HG02870 (cell line): ENCODE measurements around the gene NKAIN1.
"Not testable (repeated sequence)": the region's sequence is repeated elsewhere in the genome, so short reads cannot be mapped to it uniquely, and the experiment has no call there.

Experiments used
- ATAC-seq: cut with Tn5 transposase; IDR thresholded peaks from one replicate; pipeline ENCODE4 v1.9.1; 2021; ENCODE audit warnings: mild to moderate bottlenecking, moderate library complexity; ENCODE audit not compliant: unreplicated experiment

Gene NKAIN1

DNA sequence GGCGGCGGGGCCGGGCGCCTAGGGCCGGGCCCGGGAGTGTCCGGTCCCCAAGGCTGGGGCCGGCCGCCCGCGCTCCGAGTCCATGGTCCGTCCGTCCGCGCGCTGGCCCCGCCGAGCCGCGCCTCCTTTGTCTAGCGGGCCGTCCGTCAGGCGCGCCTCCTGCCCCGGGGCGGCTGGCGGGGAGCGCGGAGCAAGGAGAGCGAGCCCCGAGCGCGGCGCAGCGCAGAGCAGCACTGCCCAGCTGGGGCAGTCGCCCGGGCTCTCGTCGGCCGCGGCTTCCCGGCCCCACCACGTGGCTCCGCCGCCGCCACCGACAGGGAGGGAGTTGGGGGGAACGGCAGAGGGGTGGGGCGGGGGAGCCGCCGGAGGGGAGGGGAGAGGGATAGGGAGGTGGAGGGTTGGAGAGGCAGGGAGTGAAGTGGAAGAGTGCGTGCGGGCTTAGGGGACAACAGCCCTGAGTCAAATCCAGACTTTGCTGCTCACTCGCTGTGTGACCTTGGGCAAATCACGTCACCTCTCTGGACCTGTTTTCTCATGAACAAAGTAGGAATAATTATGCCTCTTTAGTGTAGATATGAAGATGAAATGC lies at the start of gene NKAIN1:
Gene NKAIN1, minus strand, starts transcription at position 235 of the 589 bp plus-strand sequence. CDS start 340 bp downstream, outside the sequence.
- no peak for ATAC-seq

DNA sequence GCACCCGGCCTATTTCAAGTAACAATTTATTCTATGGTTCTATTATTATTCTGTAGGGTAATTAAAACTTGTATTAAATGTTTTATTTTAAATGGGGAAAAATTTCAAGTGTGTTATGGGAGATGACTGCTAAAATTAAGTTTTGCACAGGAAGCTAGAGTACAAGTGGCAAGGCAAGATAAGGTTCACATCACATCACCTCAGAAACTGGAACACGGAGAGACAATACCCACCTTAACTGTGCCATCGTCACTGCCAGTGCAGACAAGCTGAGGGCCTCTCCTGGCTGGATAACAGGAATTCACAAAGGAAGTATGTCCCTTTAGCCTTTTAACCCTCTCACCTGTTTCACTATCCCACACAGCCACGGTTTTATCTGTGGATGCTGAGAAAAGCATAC lies 49.3 kb upstream of the NKAIN1 start:
- no peak for ATAC-seq

DNA sequence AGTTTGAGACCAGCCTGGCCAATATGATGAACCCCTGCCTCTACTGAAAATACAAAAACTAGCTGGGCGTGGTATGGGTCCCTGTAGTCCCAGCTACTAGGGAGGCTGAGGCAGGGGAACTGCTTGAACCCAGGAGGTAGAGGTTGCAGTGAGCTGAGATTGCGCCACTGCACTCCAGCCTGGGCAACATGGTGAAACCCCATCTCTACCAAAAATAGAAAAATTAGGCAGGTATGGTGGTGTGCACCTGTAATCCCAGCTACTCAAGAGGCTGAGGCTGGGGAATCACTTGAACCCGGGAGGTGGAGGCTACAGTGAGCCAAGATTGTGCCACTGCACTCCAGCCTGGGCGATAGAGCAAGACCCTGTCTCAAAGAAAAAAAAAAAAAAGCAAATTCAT lies 48.1 kb upstream of the NKAIN1 start:
- not testable (repeated sequence) for ATAC-seq

DNA sequence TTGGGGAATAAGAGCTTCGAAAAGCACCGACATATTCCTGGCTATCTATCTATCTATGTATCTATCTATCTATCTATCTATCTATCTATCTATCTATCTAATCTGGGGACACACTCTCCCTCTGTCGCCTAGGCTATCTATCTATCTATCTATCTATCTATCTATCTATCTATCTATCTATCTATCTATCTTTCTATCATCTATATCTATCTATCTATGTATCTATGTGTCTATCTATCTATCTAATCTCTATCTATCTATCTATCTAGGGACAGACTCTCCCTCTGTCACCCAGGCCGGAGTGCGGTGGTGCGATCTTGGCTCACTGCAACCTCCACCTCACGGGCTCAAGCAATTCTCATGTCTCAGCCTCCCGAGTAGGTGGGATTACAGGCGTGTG lies 42.7 kb upstream of the NKAIN1 start:
- not testable (repeated sequence) for ATAC-seq

DNA sequence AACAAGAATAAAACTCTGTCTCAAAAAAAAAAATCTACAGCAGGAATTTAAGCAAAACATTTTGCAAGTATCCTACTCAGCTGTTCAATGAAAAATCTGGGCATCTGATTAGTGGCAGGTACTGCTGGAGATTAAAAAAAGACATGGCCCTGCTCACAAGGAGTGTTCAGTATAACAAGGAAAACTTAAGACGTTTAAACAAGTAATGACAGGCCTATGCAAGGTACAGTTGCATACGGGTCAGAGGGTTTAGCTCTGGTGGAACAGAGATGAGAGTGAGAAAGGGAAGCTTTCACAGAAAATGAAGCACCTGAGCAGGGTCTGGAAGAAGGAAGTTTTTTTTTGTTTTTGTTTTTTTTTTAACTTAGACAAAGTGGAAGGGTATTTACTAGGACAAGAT lies 33.9 kb upstream of the NKAIN1 start:
- no peak for ATAC-seq

DNA sequence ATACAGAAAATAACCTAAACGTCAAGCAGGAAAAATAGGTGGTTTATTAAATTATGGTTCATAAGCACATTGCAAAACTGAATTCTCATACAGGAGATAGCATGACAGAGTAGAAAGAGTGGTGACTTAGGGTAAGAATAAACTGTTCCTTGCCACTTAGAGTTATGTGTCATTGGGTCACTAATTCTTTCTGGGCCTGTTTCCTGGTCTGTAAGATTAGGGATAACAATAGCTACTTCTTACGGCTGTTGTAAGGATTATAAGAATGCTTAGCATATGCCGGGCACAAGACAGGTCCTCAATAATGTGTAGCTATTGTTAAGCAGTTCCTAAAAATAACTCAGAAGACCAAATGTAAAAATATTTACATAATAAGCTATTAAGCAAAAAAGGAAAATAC lies 32.7 kb upstream of the NKAIN1 start:
- no peak for ATAC-seq

DNA sequence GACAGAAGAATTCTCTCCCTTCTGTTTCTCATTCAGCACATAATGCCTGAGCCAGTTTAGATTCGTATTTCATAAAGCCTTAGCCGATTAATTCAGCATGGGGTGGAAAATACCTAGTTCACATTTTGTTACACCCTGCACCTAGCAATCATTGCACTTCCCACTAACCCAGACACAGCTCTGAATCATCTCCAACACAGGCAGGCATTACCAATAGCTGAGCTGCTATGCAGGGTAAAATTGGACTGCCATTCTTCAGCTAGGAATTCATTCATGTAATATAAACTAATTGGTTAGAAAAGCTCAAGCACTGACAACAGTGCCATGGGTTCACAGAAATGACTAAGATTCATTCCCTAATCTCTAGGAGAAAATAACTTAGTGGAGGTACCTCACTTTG lies 26.9 kb upstream of the NKAIN1 start:
- no peak for ATAC-seq

DNA sequence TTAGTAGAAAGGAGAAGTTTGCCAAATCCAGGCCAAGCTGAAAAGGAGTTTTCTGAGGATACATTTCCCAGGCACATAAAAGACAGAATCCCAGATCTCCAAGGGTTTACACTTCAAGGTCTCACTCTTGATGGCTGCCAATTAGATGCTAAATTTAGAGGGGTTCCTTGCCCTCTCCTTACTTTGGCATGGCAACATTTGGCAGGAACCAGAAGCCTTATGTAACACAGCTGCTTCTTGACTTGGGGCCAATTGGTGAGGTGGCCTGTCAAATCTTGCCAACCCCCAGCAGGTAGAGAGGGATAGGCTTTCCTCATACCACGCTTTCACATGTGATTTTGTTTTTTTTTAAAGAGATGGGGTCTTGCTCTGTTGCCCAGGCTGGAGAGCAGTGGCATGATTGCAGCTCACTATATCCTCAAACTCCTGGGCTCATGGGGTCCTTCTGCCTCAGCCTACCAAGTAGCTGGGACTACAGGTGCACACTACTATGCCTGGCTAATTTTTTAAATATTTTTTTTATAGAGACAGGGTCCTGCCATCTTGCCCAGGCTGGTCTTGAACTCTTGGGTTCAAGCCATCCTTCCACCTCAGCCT lies 25.2 kb upstream of the NKAIN1 start:
- ATAC-seq, result no peak

DNA sequence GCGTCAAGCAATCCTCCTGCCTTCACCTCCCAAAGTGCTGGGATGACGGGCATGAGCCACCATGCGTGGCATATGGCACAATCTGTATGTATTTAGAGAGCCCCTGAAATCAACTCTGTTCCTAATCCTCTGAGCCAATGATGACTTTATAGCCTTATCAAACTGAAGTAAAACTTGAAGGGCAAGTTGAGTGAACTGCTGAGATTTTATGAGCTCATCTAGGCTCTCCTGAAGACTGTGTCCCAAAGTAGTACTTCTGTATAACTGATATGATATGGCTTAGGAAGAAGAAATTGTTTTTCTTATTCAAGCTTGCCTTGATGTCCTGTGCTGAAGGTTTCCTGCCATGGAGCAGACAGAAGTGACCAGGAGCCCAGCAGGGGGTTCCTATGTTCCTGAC lies 23.7 kb upstream of the NKAIN1 start:
- no peak for ATAC-seq

DNA sequence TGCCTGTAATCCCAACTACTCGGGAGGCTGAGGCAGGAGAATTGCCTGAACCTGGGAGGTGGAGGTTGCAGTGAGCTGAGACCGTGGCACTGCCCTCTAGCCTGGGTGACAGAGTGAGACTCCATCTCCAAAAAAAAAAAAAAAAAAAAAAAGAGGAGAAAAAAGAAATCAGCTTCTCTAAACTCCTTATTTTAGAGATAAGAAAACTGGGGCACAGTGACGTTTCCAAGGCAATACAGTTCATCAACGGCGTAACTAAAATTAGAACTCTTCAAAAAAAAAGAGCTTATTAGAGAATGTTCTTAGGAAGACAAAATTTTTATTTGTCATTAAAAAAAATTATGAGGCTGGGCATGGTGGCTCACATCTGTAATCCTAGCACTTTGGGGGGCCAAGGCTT lies 22.7 kb upstream of the NKAIN1 start:
- not testable (repeated sequence) for ATAC-seq

DNA sequence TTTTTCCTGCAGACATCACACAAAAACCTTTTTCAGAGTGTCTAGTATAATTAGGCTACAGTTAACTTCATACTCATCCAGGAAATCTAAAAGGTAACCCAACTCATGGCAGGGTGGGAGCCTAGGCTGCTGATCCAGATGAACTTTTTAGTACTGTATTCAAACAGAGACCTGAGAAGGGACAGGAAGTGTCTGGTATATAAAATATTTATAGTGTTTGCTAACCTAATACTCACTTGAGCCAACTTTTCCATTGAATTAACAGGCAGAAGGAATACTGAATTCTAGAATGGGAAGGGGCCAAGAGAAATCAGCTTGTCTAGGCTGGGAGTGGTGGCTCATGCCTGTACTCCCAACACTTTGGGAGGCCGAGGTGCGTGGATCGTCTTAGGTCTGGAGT lies 22.2 kb upstream of the NKAIN1 start:
- no peak for ATAC-seq

DNA sequence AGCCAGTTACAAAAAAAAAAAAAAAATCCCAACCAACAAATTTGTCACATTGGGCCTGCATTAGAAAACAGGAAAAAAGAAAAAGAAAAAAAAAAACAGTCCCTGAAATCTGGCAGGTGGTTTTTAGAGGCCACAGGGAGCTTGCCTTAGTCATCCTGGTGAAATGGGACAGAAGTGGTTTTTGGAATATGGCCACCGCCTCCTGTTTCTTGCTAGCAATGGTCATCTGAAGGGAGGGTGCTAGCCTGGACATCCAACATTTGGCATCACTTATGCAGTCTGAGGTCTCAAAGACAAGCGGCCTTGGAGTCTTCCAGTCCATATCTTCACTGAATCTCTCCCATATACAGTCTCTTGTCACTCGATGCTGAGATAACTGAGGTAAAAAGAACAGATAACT lies 20.1 kb upstream of the NKAIN1 start:
- ATAC-seq, result no peak

DNA sequence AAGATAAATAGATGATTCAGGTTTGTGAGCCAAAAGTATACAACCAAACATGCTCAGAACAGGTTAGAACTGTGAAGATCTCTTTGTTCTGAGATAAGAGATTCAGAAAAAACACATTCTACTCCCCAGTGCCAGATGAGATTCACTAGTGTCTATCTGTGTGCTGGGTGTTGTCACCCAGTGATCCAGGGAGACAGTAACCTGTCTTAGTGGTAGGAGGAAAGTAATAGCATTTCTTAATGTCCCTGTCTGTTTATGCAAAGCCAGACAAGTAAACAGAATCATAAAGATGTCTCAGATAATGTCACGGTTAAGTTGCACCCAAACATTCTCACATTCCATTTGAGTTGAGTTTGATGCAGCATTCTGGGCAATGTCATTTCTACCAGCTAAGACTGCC lies 18.9 kb upstream of the NKAIN1 start:
- no peak for ATAC-seq

DNA sequence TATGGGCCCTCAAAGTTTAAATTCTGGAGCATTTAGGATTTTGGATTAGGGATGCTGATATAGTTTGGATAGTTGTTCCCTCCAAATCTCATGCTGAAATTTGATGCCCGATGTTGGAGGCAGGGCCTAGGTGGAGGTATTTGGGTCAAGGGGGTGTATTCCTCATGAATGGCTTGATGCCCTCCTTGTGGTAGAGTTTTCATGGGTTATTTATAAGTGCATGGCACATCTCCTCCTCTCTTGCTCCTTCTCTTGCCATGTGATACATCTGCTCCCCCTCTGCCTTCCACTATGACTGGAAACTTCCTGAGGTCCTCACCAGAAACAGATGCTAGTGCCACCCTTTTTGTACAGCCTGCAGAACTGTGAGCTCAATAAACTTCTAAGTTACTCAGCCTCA lies 17.5 kb upstream of the NKAIN1 start:
- ATAC-seq, result no peak

DNA sequence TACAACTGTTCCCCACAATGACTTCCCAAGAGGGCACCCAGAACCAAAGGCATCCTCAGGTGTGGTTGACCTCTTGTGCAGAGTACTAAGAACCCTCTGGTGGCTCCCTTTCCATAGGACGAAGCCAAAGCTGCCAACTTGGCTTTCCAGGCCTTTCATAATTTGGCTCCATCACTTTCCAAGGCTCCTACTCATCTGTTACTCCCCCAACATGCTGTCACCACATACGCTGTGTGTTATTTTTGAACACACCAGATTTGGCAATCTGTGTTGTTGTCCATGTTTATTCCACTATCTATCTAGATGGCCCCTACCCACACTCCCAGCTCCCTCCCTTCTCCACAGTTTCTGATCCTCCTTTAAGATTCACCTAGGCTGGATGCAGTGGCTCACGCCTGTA lies 10.2 kb upstream of the NKAIN1 start:
- ATAC-seq, result no peak

DNA sequence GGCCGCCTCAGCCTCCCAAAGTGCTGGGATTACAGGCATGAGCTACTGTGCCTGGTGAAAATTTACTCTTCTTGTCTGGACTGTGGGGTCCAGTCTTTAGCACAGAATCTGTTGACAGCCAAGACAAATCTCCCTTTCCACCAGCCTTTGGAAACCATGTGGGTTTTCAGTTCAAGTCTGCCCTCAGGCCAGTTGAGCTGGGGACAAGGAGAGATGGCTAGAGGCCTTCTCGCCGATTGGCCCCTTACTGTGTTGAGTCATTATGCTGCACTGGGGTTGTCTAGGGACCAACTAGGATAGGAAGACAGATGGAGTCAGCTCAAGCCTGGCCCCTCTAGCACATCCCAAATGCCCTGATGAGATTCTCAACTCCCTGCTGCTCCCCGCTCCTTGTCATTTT lies 8.6 kb upstream of the NKAIN1 start:
- no peak for ATAC-seq

DNA sequence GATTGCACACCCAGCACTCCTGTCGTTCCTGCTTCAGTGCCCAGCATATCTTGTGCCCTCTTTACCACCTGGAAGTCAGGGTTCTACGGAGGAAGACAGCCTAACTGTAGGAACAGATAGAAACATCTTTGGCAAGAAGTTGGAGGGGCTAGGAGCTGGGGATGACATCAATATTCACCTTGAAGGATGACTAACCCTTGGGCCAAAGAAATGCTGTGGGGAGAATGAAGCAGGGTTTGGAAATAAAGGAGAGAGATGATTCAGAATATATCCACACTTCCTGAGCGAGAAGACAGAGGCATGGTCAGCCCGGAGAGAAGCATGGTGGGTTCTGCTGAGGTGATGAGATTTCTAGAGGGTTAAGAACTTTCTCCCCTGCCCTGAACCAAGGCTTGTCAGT lies 4.6 kb upstream of the NKAIN1 start:
- no peak for ATAC-seq

DNA sequence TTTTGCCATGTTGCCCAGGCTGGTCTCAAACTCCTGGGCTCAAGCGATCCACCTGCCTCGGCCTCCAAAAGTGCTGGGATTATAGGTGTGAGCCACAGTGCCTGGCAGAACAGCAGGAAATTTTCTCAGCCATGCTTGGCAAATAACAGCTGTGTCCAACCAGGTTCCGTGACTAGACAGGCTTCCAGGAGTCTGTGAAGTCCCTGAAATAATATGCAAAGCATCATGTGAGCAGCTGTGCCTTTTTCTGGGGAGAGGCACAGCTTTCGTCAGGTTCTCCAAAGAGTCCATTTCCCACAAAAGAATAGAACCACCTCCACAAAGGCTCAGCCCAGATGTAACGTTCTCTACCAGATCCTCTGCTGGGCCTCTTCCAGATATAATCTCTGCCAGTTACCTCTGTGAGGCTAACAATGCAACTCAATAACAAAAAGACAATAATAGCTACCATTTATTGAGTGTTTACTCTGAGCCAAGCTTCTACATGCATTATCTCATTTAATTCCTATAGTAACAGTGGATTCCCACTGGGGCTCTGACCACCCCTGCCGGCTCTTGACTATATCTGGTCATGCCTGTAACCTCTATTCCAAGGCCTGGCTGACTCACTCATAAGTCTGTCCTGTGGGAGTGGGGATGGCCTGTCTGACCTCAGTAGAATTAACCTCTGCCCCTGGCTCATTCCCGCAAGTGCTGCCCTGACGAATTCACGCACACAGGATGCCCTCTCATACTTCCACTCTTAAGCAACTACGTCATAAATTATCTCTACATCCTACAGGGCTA lies 4.0 kb upstream of the NKAIN1 start:
- ATAC-seq, result no peak

DNA sequence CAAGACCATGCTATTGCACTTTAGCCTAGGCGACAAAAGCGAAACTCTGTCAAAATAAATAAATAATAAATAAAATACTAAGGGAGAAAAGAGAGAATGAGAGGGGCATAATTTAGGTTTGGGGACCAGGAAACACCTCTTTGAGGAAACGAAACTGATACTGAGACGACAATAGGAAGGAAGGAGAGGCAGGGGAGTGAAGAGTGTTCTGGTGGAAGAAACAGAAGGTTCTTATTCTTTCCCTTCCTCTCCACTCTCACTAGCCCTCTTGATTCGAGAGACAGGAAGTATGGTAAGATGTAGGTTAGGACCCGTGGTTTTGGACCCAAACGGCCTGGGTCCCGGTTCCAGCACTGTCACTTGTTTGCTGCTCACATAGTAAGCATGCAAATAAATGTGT lies 1.6 kb upstream of the NKAIN1 start:
- no peak for ATAC-seq

DNA sequence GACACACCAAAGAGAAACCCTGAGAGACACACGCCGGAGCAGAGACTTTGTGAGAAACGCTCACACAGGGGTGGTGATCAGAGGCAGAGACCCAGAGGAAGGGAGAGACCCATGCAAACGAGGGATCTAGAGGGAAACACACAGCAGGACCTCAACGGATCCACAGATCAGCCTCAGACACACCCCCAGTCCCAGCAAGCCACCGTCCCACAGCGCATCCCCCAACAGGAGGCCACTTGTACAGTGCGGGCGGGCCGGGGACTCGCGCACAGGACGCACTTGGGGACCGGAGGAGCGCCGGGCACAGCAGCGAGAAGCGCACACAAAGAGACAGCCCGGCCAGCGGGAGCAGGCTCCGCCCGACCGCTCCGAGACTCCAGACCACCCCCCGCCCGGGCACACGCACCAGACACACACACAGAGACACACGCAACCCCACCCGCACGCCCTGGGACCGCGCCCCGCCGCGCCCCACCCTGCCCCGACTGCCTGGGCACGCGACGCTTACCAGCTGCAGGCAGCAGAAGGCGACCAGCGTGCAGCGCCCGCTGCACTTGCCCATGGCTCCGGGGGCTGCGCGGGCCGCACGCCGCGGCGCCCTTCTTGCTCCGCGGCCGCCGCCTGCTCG lies 587 bp downstream of the NKAIN1 start:
- no peak for ATAC-seq

DNA sequence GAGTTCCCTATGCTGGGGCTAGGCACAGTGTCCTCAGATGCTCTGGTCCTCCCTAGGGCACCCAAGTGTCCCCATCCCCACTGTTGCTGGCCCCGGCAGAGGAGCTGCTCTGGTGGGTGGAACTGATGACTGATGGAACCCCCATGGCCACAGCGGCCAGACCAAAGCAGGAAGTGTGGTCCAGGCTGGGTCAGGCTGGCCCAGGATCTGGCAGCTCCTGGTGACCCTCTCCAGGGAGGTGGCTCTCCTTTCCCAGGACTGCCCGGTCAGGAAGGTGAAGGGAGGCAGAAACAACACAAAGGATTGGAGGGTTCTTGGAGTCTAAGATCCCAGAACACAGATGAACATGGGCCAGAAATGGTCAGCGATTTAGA lies 1.1 kb downstream of the NKAIN1 start:
- ATAC-seq, result no peak

DNA sequence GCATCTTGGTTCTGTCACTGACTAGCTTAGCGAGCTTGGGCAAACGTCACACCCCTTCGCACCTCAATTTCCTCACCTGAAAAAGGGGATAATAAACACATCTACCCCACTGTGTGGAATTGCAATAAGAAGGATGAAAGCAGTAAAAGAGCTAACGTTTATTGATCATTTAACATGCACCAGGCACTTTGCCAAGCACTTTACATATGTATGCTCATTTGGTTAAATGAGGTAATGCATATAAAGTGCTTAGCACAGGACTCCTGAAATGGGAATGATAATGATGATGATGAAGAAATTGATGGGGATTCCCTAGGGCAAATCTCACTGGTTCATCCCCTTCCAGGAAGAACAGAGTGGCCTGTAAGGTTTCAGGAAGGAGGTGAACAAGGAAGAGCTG lies 4.8 kb downstream of the NKAIN1 start:
- no peak for ATAC-seq
